ENCODE measurements around the gene ITGAE. TPM values are rescaled to one million over a fixed set of nuclear protein-coding genes. Genes with fewer than 3 reads are reported as not detected.
A peak's percentile ranks its signal among the peaks of the same experiment; 100 is the strongest.

Gene ITGAE
- total and polyA plus RNA-seq, 8 donors = 21.0 to 46.1 (median 41.0) TPM

DNA sequence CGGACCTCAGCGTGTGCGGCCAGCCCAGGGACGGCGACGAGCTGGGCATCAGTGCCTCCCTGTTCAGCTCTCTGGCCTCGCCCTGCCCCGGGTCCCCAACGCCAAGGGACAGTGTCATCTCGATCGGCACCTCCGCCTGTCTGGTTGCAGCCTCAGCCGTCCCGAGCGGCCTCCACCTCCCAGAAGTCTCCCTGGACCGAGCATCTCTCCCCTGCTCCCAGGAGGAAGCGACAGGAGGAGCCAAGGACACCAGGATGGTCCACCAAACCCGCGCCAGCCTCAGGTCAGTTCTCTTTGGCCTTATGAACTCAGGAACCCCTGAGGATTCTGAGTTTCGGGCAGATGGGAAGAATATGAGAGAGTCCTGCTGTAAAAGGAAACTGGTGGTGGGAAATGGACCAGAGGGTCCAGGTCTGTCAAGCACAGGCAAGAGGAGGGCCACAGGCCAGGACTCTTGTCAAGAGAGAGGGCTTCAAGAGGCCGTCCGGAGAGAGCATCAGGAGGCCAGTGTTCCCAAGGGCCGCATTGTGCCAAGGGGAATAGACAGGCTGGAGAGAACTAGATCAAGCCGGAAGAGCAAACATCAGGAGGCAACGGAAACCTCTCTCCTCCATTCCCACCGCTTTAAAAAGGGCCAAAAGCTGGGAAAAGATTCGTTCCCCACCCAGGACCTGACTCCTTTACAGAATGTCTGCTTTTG lies 76.5 kb downstream of the ITGAE start:
- TF ChIP-seq, protein P1, sequence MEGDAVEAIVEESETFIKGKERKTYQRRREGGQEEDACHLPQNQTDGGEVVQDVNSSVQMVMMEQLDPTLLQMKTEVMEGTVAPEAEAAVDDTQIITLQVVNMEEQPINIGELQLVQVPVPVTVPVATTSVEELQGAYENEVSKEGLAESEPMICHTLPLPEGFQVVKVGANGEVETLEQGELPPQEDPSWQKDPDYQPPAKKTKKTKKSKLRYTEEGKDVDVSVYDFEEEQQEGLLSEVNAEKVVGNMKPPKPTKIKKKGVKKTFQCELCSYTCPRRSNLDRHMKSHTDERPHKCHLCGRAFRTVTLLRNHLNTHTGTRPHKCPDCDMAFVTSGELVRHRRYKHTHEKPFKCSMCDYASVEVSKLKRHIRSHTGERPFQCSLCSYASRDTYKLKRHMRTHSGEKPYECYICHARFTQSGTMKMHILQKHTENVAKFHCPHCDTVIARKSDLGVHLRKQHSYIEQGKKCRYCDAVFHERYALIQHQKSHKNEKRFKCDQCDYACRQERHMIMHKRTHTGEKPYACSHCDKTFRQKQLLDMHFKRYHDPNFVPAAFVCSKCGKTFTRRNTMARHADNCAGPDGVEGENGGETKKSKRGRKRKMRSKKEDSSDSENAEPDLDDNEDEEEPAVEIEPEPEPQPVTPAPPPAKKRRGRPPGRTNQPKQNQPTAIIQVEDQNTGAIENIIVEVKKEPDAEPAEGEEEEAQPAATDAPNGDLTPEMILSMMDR (IDR thresholded peaks at IDR 0.05) = no peak
- Histone ChIP-seq H3K36me3 (peaks cover 0 to 4% of the 10 kb centered on the region in 2 donors), H3K27me3 (no peaks in the 10 kb centered on the region), H3K4me1 (peaks cover 16 to 49% of the 10 kb centered on the region in 2 donors), H3K4me3 (peak overlapping the region; percentile 83 to 95), H3K27ac (no peak overlapping the region), H3K9me3 (no peaks in the 10 kb centered on the region)
- ATAC-seq (no peak), DNase-seq (no peak)
- intact Hi-C loops (cut with DNase I) = no loop called here

DNA sequence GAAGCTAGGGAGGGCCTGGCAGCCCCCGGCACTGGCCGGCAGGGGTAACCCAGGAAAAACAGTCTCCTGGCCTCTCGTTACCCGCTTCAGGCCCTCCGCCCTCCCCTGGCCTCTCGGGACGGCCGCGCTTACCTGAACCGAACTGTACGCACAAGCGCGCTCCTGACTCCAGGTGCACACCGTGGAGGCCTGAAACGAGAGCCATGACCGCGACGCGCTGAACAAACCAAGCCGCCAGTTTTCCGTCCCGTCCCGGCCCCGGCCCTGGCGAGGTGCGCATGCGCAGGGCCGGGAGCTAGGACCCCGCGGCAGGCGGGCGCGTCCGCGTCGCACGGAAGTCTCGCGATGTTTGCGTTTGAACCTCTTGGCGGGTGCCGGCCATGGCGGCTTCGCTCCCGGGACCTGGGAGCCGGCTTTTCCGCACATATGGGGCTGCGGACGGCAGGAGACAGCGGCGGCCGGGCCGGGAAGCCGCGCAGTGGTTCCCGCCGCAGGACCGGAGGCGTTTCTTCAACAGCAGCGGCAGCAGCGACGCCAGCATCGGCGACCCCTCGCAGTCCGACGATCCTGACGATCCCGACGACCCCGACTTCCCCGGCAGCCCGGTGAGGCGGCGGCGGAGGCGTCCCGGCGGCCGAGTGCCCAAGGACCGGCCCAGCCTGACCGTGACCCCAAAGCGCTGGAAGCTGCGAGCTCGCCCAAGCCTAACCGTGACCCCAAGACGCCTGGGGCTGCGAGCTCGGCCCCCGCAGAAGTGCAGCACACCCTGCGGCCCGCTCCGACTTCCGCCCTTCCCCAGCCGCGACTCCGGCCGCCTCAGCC lies 77.2 kb downstream of the ITGAE start, which contains the start of gene HASPIN:
Gene HASPIN (plus strand): TSS at position 348 of the 822 bp plus-strand sequence. CDS start 33 bp downstream, at position 381.
- intact Hi-C loops (cut with DNase I) = no loop called here
- ATAC-seq = peak; percentile 88
- peaks cover 0 to 5% of the 10 kb centered on the region in 2 donors for H3K36me3 ChIP-seq
- peak; percentile 89 to 97 (median 94) for DNase-seq
- H3K9me3 ChIP-seq = no peaks in the 10 kb centered on the region
- TF ChIP-seq, protein P1 (IDR thresholded peaks at IDR 0.05) = peak; percentile 13 to 27
- peaks cover 16 to 56% of the 10 kb centered on the region in 2 donors for H3K4me1 ChIP-seq
- peak within 1 kb of the TSS; percentile 88 to 90 for H3K27ac ChIP-seq
- H3K27me3 ChIP-seq = no peaks in the 10 kb centered on the region
- peak within 1 kb of the TSS; percentile 83 to 95 for H3K4me3 ChIP-seq

DNA sequence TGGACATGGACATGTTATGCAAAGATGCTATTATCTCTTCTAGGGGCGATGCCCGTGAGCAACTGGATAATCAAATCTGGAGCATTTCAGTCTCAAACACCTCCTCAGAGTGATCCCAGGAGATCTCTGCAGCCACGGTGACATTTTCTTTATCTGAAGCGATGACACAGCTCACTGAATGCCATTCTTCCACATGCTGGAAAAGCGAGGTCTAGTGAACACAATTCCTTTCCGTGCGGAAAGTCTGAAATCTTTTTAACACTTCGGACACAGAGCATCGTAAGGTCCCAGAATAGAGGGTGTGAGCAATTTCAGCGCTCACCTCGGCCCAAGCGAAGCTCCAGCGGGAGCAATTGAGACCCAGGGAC lies 77.8 kb downstream of the ITGAE start:
- H3K9me3 ChIP-seq = no peaks in the 10 kb centered on the region
- H3K27ac ChIP-seq = peak overlapping the region; percentile 88 to 90
- H3K27me3 ChIP-seq = no peaks in the 10 kb centered on the region
- peaks cover 0 to 11% of the 10 kb centered on the region in 2 donors for H3K36me3 ChIP-seq
- TF ChIP-seq, protein P1 (IDR thresholded peaks at IDR 0.05) = peak; percentile 20 to 39
- H3K4me3 ChIP-seq = peak overlapping the region; percentile 83 to 95
- ATAC-seq = peak; percentile 23
- H3K4me1 ChIP-seq = peaks cover 16 to 62% of the 10 kb centered on the region in 2 donors
- DNase-seq = no peak
- intact Hi-C loops (cut with DNase I) = no loop called here

DNA sequence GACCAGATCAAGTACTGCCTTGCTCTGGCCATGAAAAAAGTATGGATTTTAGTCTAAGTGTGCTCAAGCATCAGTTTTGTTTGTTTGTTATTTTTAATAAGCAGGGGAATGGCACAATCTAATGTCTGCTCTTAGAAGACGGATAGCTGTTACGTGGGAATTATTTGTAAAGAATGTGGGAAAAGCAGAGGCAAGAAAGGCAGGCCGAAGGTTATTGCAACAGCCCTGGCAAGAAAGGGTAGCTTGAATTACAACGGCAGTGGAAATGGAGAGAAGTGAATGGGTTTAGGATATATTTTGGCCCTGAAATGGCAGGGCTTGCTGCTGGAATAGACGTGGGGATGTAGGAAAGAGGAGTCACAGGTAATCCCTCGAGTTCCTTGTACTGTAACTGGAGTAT lies 78.3 kb downstream of the ITGAE start:
- DNase-seq (no peak), ATAC-seq (no peak)
- Histone ChIP-seq H3K27ac (peak overlapping the region; percentile 88 to 90), H3K36me3 (peaks cover 0 to 15% of the 10 kb centered on the region in 2 donors), H3K9me3 (no peaks in the 10 kb centered on the region), H3K4me3 (peak overlapping the region; percentile 83 to 95), H3K27me3 (no peaks in the 10 kb centered on the region), H3K4me1 (peaks cover 16 to 66% of the 10 kb centered on the region in 2 donors)
- TF ChIP-seq, protein P1 (IDR thresholded peaks at IDR 0.05) = no peak
- intact Hi-C loops (cut with DNase I) = no loop called here

DNA sequence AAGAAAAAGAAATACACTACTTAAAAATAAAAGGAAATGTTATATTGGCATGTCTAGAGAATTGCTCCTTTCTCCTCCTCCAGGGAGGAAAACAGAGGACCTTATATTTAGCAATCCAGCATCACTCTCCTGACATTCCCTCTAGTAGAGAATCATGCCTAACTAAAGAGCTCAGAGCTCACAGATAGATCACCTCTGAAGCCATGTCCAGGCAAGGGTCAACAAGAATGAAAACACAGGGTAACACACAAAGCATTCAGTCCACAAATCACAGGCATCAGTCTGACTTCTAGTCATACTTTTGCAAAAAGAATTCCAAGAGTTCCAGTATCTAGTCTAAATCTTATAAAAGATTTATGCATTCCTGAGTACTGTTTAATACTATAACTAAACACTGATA lies 81.7 kb downstream of the ITGAE start:
- Histone ChIP-seq H3K36me3 (peaks cover 0 to 50% of the 10 kb centered on the region in 2 donors), H3K4me1 (peaks cover 12 to 54% of the 10 kb centered on the region in 2 donors), H3K9me3 (no peaks in the 10 kb centered on the region), H3K27ac (peak overlapping the region in 1 of 2 donors; percentile 68), H3K27me3 (no peaks in the 10 kb centered on the region), H3K4me3 (no peak overlapping the region)
- ATAC-seq = no peak
- TF ChIP-seq, protein P1 (IDR thresholded peaks at IDR 0.05) = no peak
- no peak for DNase-seq
- intact Hi-C loops (cut with DNase I) = no loop called here
